ENCODE measurements around the gene MET. TPM values are rescaled to one million over a fixed set of nuclear protein-coding genes. Genes with fewer than 3 reads are reported as not detected.

Gene MET
- total RNA-seq, 1 experiment from 2014 or later: 242 TPM

- Mint-ChIP-seq H3K27ac (ENCODE audit: unreplicated experiment) (peak overlapping the region; percentile 91), H3K36me3 (ENCODE audit: insufficient read depth, unreplicated experiment) (peaks cover 68% of the 10 kb centered on the region), H3K9me3 (ENCODE audit: low read depth, unreplicated experiment) (no peaks in the 10 kb centered on the region), H3K4me3 (ENCODE audit: low read depth, unreplicated experiment) (peak overlapping the region; percentile 41), H3K27me3 (ENCODE audit: unreplicated experiment) (no peaks in the 10 kb centered on the region), H3K4me1 (ENCODE audit: low read depth, unreplicated experiment) (peaks cover 79% of the 10 kb centered on the region)
- BruUV-seq (replicated peaks): no TSS peak
- DNase-seq: no peak
- CTCF ChIA-PET: interaction anchor here (1.1 kb wide), 1 partner anchor 35 kb away, joined by 6 read pairs; the partner anchor contains the start of gene MET
- no peak for TF ChIP-seq CTCF (IDR thresholded peaks at IDR 0.05; ENCODE audit: unreplicated experiment)
- intact Hi-C loops (cut with micrococcal nuclease; ENCODE audit: unreplicated experiment): loop anchor here (5.0 kb wide), 1 partner anchor 69 kb away; no protein-coding TSS in a partner anchor
Measured at GRCh38 chr7:116708248-116708647, 36.3 kb downstream of the MET start.

- Mint-ChIP-seq H3K36me3 (ENCODE audit: insufficient read depth, unreplicated experiment) (peaks cover 63% of the 10 kb centered on the region), H3K4me1 (ENCODE audit: low read depth, unreplicated experiment) (peaks cover 80% of the 10 kb centered on the region), H3K27ac (ENCODE audit: unreplicated experiment) (peak overlapping the region; percentile 91), H3K9me3 (ENCODE audit: low read depth, unreplicated experiment) (no peaks in the 10 kb centered on the region), H3K27me3 (ENCODE audit: unreplicated experiment) (no peaks in the 10 kb centered on the region), H3K4me3 (ENCODE audit: low read depth, unreplicated experiment) (peak overlapping the region; percentile 41)
- intact Hi-C loops (cut with micrococcal nuclease; ENCODE audit: unreplicated experiment): loop anchor here (5.0 kb wide), 1 partner anchor 68 kb away; no protein-coding TSS in a partner anchor
- TF ChIP-seq CTCF (IDR thresholded peaks at IDR 0.05; ENCODE audit: unreplicated experiment): no peak
- CTCF ChIA-PET: no interaction called here
- DNase-seq: no peak
- BruUV-seq (replicated peaks): no TSS peak
Measured at GRCh38 chr7:116708861-116709260, 36.9 kb downstream of the MET start.

- no TSS peak for BruUV-seq (replicated peaks)
- no peak for DNase-seq
- H3K9me3 Mint-ChIP-seq (ENCODE audit: low read depth, unreplicated experiment): no peaks in the 10 kb centered on the region
- peak overlapping the region; percentile 41 for H3K4me3 Mint-ChIP-seq (ENCODE audit: low read depth, unreplicated experiment)
- TF ChIP-seq CTCF (IDR thresholded peaks at IDR 0.05; ENCODE audit: unreplicated experiment): no peak
- intact Hi-C loops (cut with micrococcal nuclease; ENCODE audit: unreplicated experiment): loop anchor here (5.0 kb wide), 1 partner anchor 68 kb away; no protein-coding TSS in a partner anchor
- H3K27me3 Mint-ChIP-seq (ENCODE audit: unreplicated experiment): no peaks in the 10 kb centered on the region
- H3K4me1 Mint-ChIP-seq (ENCODE audit: low read depth, unreplicated experiment): peaks cover 80% of the 10 kb centered on the region
- peaks cover 60% of the 10 kb centered on the region for H3K36me3 Mint-ChIP-seq (ENCODE audit: insufficient read depth, unreplicated experiment)
- H3K27ac Mint-ChIP-seq (ENCODE audit: unreplicated experiment): peak overlapping the region; percentile 91
- CTCF ChIA-PET: no interaction called here
Measured at GRCh38 chr7:116709336-116709735, 37.3 kb downstream of the MET start.

GRCh38 chr7:116710764-116711452, 38.9 kb downstream of the MET start:
- H3K9me3 Mint-ChIP-seq (ENCODE audit: low read depth, unreplicated experiment): no peaks in the 10 kb centered on the region
- H3K27ac Mint-ChIP-seq (ENCODE audit: unreplicated experiment): peak overlapping the region; percentile 91
- TF ChIP-seq CTCF (IDR thresholded peaks at IDR 0.05; ENCODE audit: unreplicated experiment): no peak
- H3K4me3 Mint-ChIP-seq (ENCODE audit: low read depth, unreplicated experiment): peak overlapping the region; percentile 59
- CTCF ChIA-PET: interaction anchor here (0.5 to 1.6 kb wide), 8 partner anchors 18 to 339 kb away, joined by 3 to 7 read pairs (median 3); no protein-coding TSS in a partner anchor
- H3K4me1 Mint-ChIP-seq (ENCODE audit: low read depth, unreplicated experiment): peaks cover 82% of the 10 kb centered on the region
- H3K27me3 Mint-ChIP-seq (ENCODE audit: unreplicated experiment): no peaks in the 10 kb centered on the region
- intact Hi-C loops (cut with micrococcal nuclease; ENCODE audit: unreplicated experiment): no loop called here
- DNase-seq: no peak
- BruUV-seq (replicated peaks): TSS peak; percentile 83
- peaks cover 70% of the 10 kb centered on the region for H3K36me3 Mint-ChIP-seq (ENCODE audit: insufficient read depth, unreplicated experiment)

All from Calu3 (cell line).